Measurements from ENCODE around the gene FAM107B.
A peak's percentile ranks its signal among the peaks of the same experiment; 100 is the strongest.

The FAM107B gene

GRCh38 chr10:14602807-14603533, 171.7 kb downstream of the FAM107B start:
- Histone ChIP-seq H3K4me1 (ENCODE audit: control insufficient read depth, insufficient read depth, low read length) (peaks cover 12% of the 10 kb centered on the region), H3K4me3 (ENCODE audit: low read length) (peak overlapping the region; percentile 71), H3K36me3 (ENCODE audit: insufficient read depth, low read length) (no peaks in the 10 kb centered on the region), H3K4me2 (ENCODE audit: low read length) (peak overlapping the region; percentile 77), H3K9me3 (replicated peaks; ENCODE audit: low read length) (no peaks in the 10 kb centered on the region), H3K27me3 (ENCODE audit: control insufficient read depth, insufficient read depth, low read length) (no peaks in the 10 kb centered on the region), H3K9ac (ENCODE audit: low read depth, low read length) (peak overlapping the region; percentile 19)

GRCh38 chr10:14601872-14602725, 172.6 kb downstream of the FAM107B start:
- H3K4me3 ChIP-seq (ENCODE audit: low read length) = no peak overlapping the region
- H3K4me1 ChIP-seq (ENCODE audit: control insufficient read depth, insufficient read depth, low read length) = peaks cover 12% of the 10 kb centered on the region

GRCh38 chr10:14601326-14601725, 173.4 kb downstream of the FAM107B start:
- no peak overlapping the region for H3K9ac ChIP-seq (ENCODE audit: low read depth, low read length)
- no peak overlapping the region for H3K4me3 ChIP-seq (ENCODE audit: low read length)
- H3K9me3 ChIP-seq (replicated peaks; ENCODE audit: low read length) = no peaks in the 10 kb centered on the region
- H3K27me3 ChIP-seq (ENCODE audit: control insufficient read depth, insufficient read depth, low read length) = no peaks in the 10 kb centered on the region
- H3K4me2 ChIP-seq (ENCODE audit: low read length) = no peak overlapping the region
- peaks cover 12% of the 10 kb centered on the region for H3K4me1 ChIP-seq (ENCODE audit: control insufficient read depth, insufficient read depth, low read length)
- H3K36me3 ChIP-seq (ENCODE audit: insufficient read depth, low read length) = no peaks in the 10 kb centered on the region

More at GRCh38 chr10:14601872-14602725, 172.6 kb downstream of the FAM107B start:
- Histone ChIP-seq H3K9ac (ENCODE audit: low read depth, low read length) (no peak overlapping the region), H3K36me3 (ENCODE audit: insufficient read depth, low read length) (no peaks in the 10 kb centered on the region), H3K27me3 (ENCODE audit: control insufficient read depth, insufficient read depth, low read length) (no peaks in the 10 kb centered on the region), H3K4me2 (ENCODE audit: low read length) (no peak overlapping the region), H3K9me3 (replicated peaks; ENCODE audit: low read length) (no peaks in the 10 kb centered on the region)

GRCh38 chr10:14600065-14600464, 174.6 kb downstream of the FAM107B start:
- no peak overlapping the region for H3K4me2 ChIP-seq (ENCODE audit: low read length)
- no peak overlapping the region for H3K4me3 ChIP-seq (ENCODE audit: low read length)
- no peaks in the 10 kb centered on the region for H3K27me3 ChIP-seq (ENCODE audit: control insufficient read depth, insufficient read depth, low read length)
- H3K9ac ChIP-seq (ENCODE audit: low read depth, low read length) = no peak overlapping the region
- no peaks in the 10 kb centered on the region for H3K9me3 ChIP-seq (replicated peaks; ENCODE audit: low read length)
- H3K4me1 ChIP-seq (ENCODE audit: control insufficient read depth, insufficient read depth, low read length) = peaks cover 5% of the 10 kb centered on the region
- H3K36me3 ChIP-seq (ENCODE audit: insufficient read depth, low read length) = no peaks in the 10 kb centered on the region

- Histone ChIP-seq H3K4me2 (ENCODE audit: low read length) (no peak overlapping the region), H3K36me3 (ENCODE audit: insufficient read depth, low read length) (no peaks in the 10 kb centered on the region), H3K9ac (ENCODE audit: low read depth, low read length) (no peak overlapping the region), H3K27me3 (ENCODE audit: control insufficient read depth, insufficient read depth, low read length) (no peaks in the 10 kb centered on the region), H3K4me1 (ENCODE audit: control insufficient read depth, insufficient read depth, low read length) (no peaks in the 10 kb centered on the region), H3K4me3 (ENCODE audit: low read length) (no peak overlapping the region), H3K9me3 (replicated peaks; ENCODE audit: low read length) (no peaks in the 10 kb centered on the region)
These were observed 175.6 kb downstream of the FAM107B start for GRCh38 chr10:14598809-14599764.

GRCh38 chr10:14595526-14596182, 179.0 kb downstream of the FAM107B start:
- no peak overlapping the region for H3K4me3 ChIP-seq (ENCODE audit: low read length)
- H3K4me2 ChIP-seq (ENCODE audit: low read length) = no peak overlapping the region
- H3K9ac ChIP-seq (ENCODE audit: low read depth, low read length) = no peak overlapping the region
- H3K4me1 ChIP-seq (ENCODE audit: control insufficient read depth, insufficient read depth, low read length) = no peaks in the 10 kb centered on the region
- H3K27me3 ChIP-seq (ENCODE audit: control insufficient read depth, insufficient read depth, low read length) = no peaks in the 10 kb centered on the region
- H3K9me3 ChIP-seq (replicated peaks; ENCODE audit: low read length) = no peaks in the 10 kb centered on the region
- no peaks in the 10 kb centered on the region for H3K36me3 ChIP-seq (ENCODE audit: insufficient read depth, low read length)

- no peaks in the 10 kb centered on the region for H3K27me3 ChIP-seq (ENCODE audit: control insufficient read depth, insufficient read depth, low read length)
- H3K4me1 ChIP-seq (ENCODE audit: control insufficient read depth, insufficient read depth, low read length) = no peaks in the 10 kb centered on the region
- no peak overlapping the region for H3K9ac ChIP-seq (ENCODE audit: low read depth, low read length)
- no peak overlapping the region for H3K4me2 ChIP-seq (ENCODE audit: low read length)
- no peaks in the 10 kb centered on the region for H3K9me3 ChIP-seq (replicated peaks; ENCODE audit: low read length)
- no peak overlapping the region for H3K4me3 ChIP-seq (ENCODE audit: low read length)
- H3K36me3 ChIP-seq (ENCODE audit: insufficient read depth, low read length) = no peaks in the 10 kb centered on the region
These were observed 179.7 kb downstream of the FAM107B start for GRCh38 chr10:14594878-14595525.

- Histone ChIP-seq H3K27me3 (ENCODE audit: control insufficient read depth, insufficient read depth, low read length) (no peaks in the 10 kb centered on the region), H3K36me3 (ENCODE audit: insufficient read depth, low read length) (no peaks in the 10 kb centered on the region), H3K4me3 (ENCODE audit: low read length) (no peak overlapping the region), H3K9me3 (replicated peaks; ENCODE audit: low read length) (no peaks in the 10 kb centered on the region), H3K9ac (ENCODE audit: low read depth, low read length) (no peak overlapping the region), H3K4me2 (ENCODE audit: low read length) (no peak overlapping the region), H3K4me1 (ENCODE audit: control insufficient read depth, insufficient read depth, low read length) (no peaks in the 10 kb centered on the region)
These were observed 180.9 kb downstream of the FAM107B start for GRCh38 chr10:14593806-14594205.

- no peak overlapping the region for H3K9ac ChIP-seq (ENCODE audit: low read depth, low read length)
- no peak overlapping the region for H3K4me2 ChIP-seq (ENCODE audit: low read length)
These were observed 182.1 kb downstream of the FAM107B start for GRCh38 chr10:14592566-14592965.

GRCh38 chr10:14592026-14592425, 182.7 kb downstream of the FAM107B start:
- peaks cover 12% of the 10 kb centered on the region for H3K4me1 ChIP-seq (ENCODE audit: control insufficient read depth, insufficient read depth, low read length)

More at GRCh38 chr10:14592566-14592965, 182.1 kb downstream of the FAM107B start:
- Histone ChIP-seq H3K36me3 (ENCODE audit: insufficient read depth, low read length) (no peaks in the 10 kb centered on the region), H3K27me3 (ENCODE audit: control insufficient read depth, insufficient read depth, low read length) (no peaks in the 10 kb centered on the region), H3K4me3 (ENCODE audit: low read length) (no peak overlapping the region), H3K4me1 (ENCODE audit: control insufficient read depth, insufficient read depth, low read length) (peaks cover 11% of the 10 kb centered on the region), H3K9me3 (replicated peaks; ENCODE audit: low read length) (no peaks in the 10 kb centered on the region)

More at GRCh38 chr10:14592026-14592425, 182.7 kb downstream of the FAM107B start:
- Histone ChIP-seq H3K9me3 (replicated peaks; ENCODE audit: low read length) (no peaks in the 10 kb centered on the region), H3K4me2 (ENCODE audit: low read length) (no peak overlapping the region), H3K9ac (ENCODE audit: low read depth, low read length) (no peak overlapping the region), H3K27me3 (ENCODE audit: control insufficient read depth, insufficient read depth, low read length) (no peaks in the 10 kb centered on the region), H3K4me3 (ENCODE audit: low read length) (no peak overlapping the region), H3K36me3 (ENCODE audit: insufficient read depth, low read length) (no peaks in the 10 kb centered on the region)
